Measurements from ENCODE around the gene CAGE1. TPM values are rescaled to one million over a fixed set of nuclear protein-coding genes. Genes with fewer than 3 reads are reported as not detected.

Gene CAGE1
- total and polyA plus RNA-seq, 2 donors (not counting 3 experiments of a cell fraction or from before 2014, with no cell fraction given): not detected

GRCh38 chr6:7406743-7407142 is 17.2 kb upstream of the CAGE1 start:
- no peaks in the 10 kb centered on the region for H4K20me1 ChIP-seq (replicated peaks; ENCODE audit: control insufficient read depth, extremely low read depth, insufficient read depth, low read length)
- dilution Hi-C loops (cut with MboI; ENCODE audit: extremely low pct_ligation_motif_present, low sequenced_read_pairs): no loop called here
- DNase-seq (ENCODE audit: low read depth, low spot score) (no peak), FAIRE-seq (no peak)
- peaks cover 17 to 24% of the 10 kb centered on the region in 2 experiments for H3K36me3 ChIP-seq (ENCODE audit: control insufficient read depth in 2 of 2, extremely low read depth in 1 of 2, insufficient read depth in 2 of 2, low read length in 2 of 2)
- H3K9ac ChIP-seq (replicated peaks; ENCODE audit: extremely low read depth, insufficient read depth, low read length): no peak overlapping the region
- intact Hi-C loops (cut with micrococcal nuclease): no loop called here
- ChIA-PET POLR2A (no interaction called here), CTCF (no interaction called here)
- H3K79me2 ChIP-seq (ENCODE audit: control insufficient read depth, insufficient read depth, low read length): no peaks in the 10 kb centered on the region
- TF ChIP-seq GATA2 (IDR thresholded peaks at IDR 0.05; ENCODE audit: insufficient read depth, insufficient read length, low read depth, low read length): no peak
- TF ChIP-seq MYC (IDR thresholded peaks at IDR 0.05; ENCODE audit: low read depth, low read length): no peak
- no peak for TF ChIP-seq FOS (IDR thresholded peaks at IDR 0.05; ENCODE audit: borderline replicate concordance, insufficient read depth, low read length)
- TF ChIP-seq EZH2 (IDR thresholded peaks at IDR 0.05; ENCODE audit: borderline replicate concordance, low read depth, low read length, severe bottlenecking): no peak
- H3K4me3 ChIP-seq (replicated peaks in 1 of 3; ENCODE audit: insufficient read depth in 1 of 3, low read depth in 1 of 3, low read length in 3 of 3): no peak overlapping the region
- H3K9me1 ChIP-seq (replicated peaks; ENCODE audit: control insufficient read depth, extremely low read depth, insufficient read depth, low read length): no peaks in the 10 kb centered on the region
- H3K27me3 ChIP-seq (ENCODE audit: control insufficient read depth in 2 of 2, insufficient read depth in 2 of 2, low read length in 2 of 2): no peaks in the 10 kb centered on the region
- BruUV-seq (replicated peaks): no TSS peak
- H3K4me1 ChIP-seq (ENCODE audit: control insufficient read depth, extremely low read depth, insufficient read depth, low read length): no peaks in the 10 kb centered on the region
- H3K9me3 ChIP-seq (replicated peaks; ENCODE audit: control insufficient read depth, insufficient read depth, low read length): no peaks in the 10 kb centered on the region
- H3K27ac ChIP-seq (ENCODE audit: insufficient read depth, low read depth, low read length): no peak overlapping the region
- H3K4me2 ChIP-seq (ENCODE audit: insufficient read depth, low read length): no peak overlapping the region
- H2AFZ ChIP-seq (ENCODE audit: low read depth, low read length): no peak overlapping the region

- TF ChIP-seq MYC (IDR thresholded peaks at IDR 0.05; ENCODE audit: low read depth, low read length) (no peak), GATA2 (IDR thresholded peaks at IDR 0.05; ENCODE audit: insufficient read depth, insufficient read length, low read depth, low read length) (no peak), POLR2AphosphoS5 (IDR thresholded peaks at IDR 0.05; ENCODE audit: insufficient read depth, low read depth, low read length) (no peak), EZH2 (IDR thresholded peaks at IDR 0.05; ENCODE audit: borderline replicate concordance, low read depth, low read length, severe bottlenecking) (no peak), CTCF (IDR thresholded peaks at IDR 0.05; ENCODE audit: extremely low read depth in 1 of 2, insufficient read depth in 1 of 2, low read depth in 1 of 2, low read length in 2 of 2) (no peak), FOS (IDR thresholded peaks at IDR 0.05; ENCODE audit: borderline replicate concordance, insufficient read depth, low read length) (no peak), POLR2A (IDR thresholded peaks at IDR 0.05; ENCODE audit: low read depth, low read length) (no peak), JUN (IDR thresholded peaks at IDR 0.05; ENCODE audit: borderline replicate concordance, insufficient read depth, insufficient read length, low read depth) (no peak)
- TF ChIP-seq, protein P1, sequence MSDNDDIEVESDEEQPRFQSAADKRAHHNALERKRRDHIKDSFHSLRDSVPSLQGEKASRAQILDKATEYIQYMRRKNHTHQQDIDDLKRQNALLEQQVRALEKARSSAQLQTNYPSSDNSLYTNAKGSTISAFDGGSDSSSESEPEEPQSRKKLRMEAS (IDR thresholded peaks at IDR 0.05; ENCODE audit: insufficient read depth, insufficient read length): no peak
- Histone ChIP-seq H3K79me2 (ENCODE audit: control insufficient read depth, insufficient read depth, low read length) (no peaks in the 10 kb centered on the region), H3K9me3 (replicated peaks; ENCODE audit: control insufficient read depth, insufficient read depth, low read length) (no peaks in the 10 kb centered on the region), H2AFZ (ENCODE audit: low read depth, low read length) (no peak overlapping the region), H4K20me1 (replicated peaks; ENCODE audit: control insufficient read depth, extremely low read depth, insufficient read depth, low read length) (no peaks in the 10 kb centered on the region), H3K36me3 (ENCODE audit: control insufficient read depth in 2 of 2, extremely low read depth in 1 of 2, insufficient read depth in 2 of 2, low read length in 2 of 2) (peaks cover 13 to 19% of the 10 kb centered on the region in 2 experiments), H3K9me1 (replicated peaks; ENCODE audit: control insufficient read depth, extremely low read depth, insufficient read depth, low read length) (no peaks in the 10 kb centered on the region), H3K27me3 (ENCODE audit: control insufficient read depth in 2 of 2, insufficient read depth in 2 of 2, low read length in 2 of 2) (no peaks in the 10 kb centered on the region), H3K27ac (ENCODE audit: insufficient read depth, low read depth, low read length) (no peak overlapping the region), H3K4me1 (ENCODE audit: control insufficient read depth, extremely low read depth, insufficient read depth, low read length) (no peaks in the 10 kb centered on the region), H3K4me2 (ENCODE audit: insufficient read depth, low read length) (no peak overlapping the region), H3K9ac (replicated peaks; ENCODE audit: extremely low read depth, insufficient read depth, low read length) (no peak overlapping the region), H3K4me3 (replicated peaks in 1 of 3; ENCODE audit: insufficient read depth in 1 of 3, low read depth in 1 of 3, low read length in 3 of 3) (no peak overlapping the region)
- ChIA-PET CTCF (interaction anchor here (0.8 kb wide), 1 partner anchor 12 kb away, joined by 4 read pairs; no protein-coding TSS in a partner anchor), POLR2A (no interaction called here)
- DNase-seq (ENCODE audit: low read depth, low spot score): no peak
- FAIRE-seq: no peak
- dilution Hi-C loops (cut with MboI; ENCODE audit: extremely low pct_ligation_motif_present, low sequenced_read_pairs): no loop called here
- intact Hi-C loops (cut with micrococcal nuclease): no loop called here
- BruUV-seq (replicated peaks): no TSS peak
Measured at GRCh38 chr6:7404546-7404945, 15.0 kb upstream of the CAGE1 start.

Data from endothelial cell of umbilical vein (primary cell).